ENCODE measurements around the gene MPC2. TPM values are rescaled to one million over a fixed set of nuclear protein-coding genes. Genes with fewer than 3 reads are reported as not detected.

Gene MPC2
- polyA plus RNA-seq (2013, experiment 1 of 2; ENCODE audit: insufficient read length): 35.0 TPM
- 34.3 TPM for polyA plus RNA-seq (2013, experiment 2 of 2; ENCODE audit: insufficient read length)

DNA sequence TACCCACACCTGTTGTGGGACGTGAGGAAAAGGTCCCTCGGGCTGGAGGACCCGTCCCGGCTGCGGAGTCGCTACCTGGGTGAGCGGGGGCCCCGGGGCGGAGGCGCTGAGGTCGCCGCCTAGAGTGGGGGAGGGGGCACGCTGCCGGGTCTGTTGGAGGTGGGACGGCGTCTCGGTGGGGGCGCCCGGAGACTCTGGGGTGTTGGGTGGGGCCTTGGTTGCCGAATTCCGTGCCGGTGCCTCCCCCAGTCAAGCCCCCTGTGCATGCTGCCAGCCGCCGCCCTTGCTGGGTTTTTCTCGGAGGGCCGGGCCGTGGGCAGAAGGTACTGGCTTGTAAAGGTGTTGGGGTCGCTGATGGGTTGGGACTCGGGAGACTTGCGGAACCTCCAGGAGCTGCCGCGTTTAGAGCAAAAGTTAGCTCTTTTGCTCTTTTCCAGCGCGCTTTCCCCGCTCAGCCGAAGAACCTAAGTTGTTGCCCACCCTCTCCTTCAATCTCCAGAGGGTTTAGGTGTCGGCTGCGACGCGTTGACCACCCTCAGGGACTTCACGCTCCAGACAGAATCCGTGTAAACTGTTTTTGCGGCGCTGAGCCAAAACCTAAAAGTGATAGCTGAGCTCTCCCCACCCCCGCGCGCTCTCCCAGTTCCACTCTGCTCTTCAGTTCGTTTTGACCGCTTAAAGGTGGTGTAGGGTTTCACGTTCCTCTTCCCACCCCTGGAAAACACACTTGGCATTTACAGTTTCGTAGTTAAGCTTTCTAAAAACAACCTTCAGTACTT, at the start of gene MPC2:
TSS of gene MPC2 (minus strand) at position 143 of the 779 bp plus-strand sequence. CDS start 1,231 bp downstream, outside the sequence.
- peak; percentile 71 for DNase-seq

DNA sequence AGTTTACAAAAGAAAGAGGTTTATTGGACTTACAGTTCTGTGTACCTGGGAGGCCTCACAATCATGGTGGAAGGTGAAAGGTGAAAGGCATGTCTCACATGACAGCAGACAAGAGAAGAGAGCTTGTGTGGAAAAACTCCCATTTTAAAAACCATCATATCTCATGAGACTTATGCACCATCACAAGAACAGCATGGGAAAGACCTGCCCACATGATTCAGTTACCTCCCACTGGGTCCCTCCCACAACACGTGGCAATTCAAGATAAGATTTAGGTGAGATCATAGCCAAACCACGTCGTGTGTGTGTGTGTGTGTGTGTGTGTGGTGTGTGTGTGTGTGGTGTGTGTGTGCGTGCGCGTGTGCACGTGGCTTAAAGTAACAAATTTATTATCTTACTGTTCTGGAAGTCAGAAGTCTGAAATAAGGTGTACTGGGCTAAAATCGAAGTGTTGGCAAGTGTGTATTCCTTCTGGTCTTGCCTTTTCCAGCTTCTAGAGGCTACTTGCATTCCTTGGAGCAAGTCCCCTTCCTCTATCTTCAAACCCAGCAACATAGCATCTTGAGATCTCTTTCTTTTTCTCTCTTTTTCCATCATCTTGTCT, 48.1 kb upstream of the MPC2 start:
- DNase-seq: no peak

DNA sequence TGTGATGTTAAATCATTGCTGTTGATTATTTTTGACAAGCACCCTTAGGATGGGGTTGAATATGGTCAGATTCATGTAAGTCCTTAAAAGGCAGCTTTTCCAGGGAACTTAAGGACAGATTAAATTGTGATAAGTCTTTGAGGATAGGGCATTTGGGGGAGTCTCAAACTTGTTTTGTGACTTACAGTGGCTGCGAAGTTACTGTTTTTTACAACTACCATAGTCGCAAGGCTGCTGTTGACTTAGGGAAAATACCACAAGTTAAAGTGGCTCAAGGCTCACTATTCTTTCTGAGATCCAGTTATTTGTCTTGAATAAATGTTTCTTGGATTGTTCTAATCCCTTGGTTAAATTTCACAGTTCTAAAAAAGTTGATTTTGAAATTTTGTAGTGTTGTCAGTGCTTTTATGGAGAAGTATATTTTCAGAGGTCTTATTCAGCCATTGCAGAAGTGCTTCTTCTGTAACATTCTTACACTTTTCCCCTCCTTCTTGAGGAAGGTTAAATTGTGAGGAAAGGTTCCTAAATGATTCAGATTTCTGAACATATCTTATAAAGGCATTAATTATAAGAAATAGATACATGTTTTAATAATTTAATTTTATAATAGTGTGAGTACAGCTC, 47.0 kb upstream of the MPC2 start:
- no peak for DNase-seq

DNA sequence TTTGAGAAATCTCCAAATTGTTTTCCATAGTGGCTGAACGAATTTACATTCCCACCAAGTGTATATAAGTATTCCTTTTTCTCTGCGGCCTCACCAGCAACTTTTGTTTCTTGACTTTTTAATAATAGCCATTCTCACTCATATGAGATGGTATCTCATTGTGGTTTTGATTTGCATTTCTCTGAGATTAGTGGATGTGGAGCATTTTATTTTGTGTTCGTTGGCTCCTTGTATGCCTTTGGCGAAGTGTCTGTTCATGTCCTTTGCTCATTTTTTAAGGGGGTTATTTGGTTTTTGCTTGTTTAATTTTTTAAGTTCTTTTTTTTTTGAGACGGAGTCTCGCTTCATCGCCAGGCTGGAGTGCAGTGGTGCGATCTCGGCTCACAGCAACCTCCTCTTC, 45.1 kb upstream of the MPC2 start:
- DNase-seq: peak; percentile 15

DNA sequence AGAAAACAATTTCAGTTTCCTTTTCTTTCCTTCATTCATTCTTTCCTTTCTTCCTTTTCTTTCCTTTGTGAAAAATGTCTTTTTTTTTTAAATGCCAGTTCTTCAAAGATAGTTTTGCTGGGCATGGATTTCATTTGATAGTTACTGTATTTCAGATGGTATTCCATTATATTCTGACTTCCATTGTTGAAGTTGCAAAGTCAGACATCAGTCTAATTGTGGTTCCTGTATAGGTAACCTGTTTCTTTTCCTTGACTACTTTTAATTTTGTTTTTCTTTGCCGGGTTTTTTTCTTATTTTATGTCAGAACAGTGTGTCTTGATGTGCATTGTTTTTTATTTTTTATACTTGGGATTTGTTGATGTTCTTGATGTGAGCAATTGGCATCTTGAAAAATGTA, 40.4 kb upstream of the MPC2 start:
- DNase-seq: no peak

DNA sequence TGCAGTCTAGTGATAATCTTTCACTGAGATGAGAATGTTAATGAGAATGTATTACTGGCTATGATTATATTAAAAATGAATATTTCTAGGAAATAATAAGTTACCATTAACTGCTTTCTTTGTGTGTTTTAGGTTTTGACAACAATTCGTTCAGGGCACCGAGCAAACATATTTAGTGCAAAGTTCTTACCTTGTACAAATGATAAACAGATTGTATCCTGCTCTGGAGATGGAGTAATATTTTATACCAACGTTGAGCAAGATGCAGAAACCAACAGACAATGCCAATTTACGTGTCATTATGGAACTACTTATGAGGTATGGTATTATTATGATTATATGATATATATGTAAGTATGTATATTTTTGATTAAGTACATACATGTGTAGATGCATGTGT, 37.8 kb upstream of the MPC2 start:
- no peak for DNase-seq

DNA sequence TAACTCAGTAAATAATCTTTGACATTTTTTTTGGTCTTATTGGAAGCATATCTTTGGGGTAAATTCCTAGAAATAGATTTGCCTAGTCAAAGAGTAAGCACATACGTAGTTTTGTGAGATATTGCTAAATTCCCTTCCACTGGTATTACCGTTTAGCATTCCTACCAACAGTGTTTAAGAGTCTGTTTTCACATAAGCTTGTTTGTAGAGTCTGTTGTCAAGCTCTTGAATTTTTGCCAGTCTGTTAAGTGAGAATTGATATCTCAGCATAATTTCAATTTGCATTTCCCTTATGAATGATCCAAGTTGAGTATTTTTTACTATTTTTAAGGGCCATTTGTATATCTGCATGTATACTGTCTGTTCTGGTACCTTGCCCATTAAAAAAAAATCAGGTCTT, 37.0 kb upstream of the MPC2 start:
- DNase-seq: no peak

DNA sequence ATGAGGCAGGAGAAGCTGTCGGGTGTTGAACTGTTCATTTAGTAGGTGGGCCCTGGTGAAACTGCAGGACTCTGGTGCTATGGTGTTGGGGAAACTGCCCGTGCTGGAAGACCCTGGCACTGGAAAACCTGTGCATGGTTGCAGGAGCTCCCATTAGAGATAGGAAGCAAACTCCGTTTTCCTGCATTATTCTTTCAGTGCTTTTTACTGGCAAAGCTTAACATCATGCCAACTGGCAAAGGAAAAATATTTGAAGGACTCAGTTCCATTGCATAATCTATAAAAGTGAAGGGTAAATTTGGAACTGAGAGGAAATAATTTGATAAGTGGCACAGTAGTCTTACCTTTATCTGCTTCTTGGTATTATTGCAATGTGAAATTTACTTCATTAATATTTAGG, 31.7 kb upstream of the MPC2 start:
- no peak for DNase-seq

DNA sequence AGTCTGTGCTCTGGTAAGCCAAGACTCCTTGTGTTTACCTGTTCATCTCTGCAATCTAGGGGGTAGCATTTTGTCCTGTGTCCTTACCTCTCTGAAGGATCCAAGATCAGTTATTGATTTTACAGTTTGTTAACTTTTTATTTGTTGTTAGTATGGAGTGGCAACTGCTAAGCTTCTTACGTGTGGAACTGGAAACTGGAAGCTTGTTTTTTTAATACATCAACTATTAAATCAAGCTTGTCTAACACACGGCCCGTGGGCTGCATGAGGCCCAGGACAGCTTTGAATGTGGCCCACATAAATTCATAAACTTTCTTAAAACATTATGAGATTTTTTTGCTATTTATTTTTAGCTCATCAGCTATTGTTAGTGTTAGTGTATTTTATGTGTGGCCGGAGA, 29.2 kb upstream of the MPC2 start:
- no peak for DNase-seq

DNA sequence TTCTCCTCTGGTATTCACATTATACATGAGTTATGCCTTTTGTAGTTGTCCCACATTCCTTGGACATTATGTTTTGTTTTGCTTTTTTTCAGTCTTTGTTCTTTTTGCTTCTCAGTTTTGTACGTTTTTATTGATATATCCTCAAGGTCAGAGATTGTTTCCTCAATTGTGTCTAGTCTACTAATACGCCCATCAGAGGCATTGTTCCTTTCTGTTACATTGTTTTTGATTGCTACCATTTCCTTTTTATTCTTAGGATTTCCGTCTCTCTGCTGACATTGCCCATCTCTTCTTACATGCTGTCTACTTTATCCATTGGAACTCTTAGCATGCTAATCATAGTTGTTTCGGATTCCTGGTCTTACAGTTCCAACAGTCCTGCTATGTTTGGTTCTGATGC, 27.8 kb upstream of the MPC2 start:
- no peak for DNase-seq

DNA sequence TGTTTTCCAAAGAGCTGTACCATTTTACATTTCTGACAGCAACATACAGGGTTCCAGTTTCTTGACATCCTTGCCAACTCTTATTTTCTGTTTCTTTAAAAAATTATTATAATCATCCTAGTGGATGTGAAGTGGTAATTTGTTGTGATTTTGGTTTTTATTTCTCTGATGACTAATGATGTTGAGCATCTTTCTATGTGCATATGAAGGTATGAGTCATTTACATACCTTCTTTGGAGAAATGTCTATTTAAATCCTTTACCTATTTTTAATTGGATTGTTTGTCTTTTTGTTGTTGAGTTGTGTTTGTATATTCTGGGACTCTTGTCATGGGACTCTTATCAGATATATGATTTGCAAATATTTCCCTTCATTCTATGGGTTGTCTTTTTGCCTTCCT, 20.8 kb upstream of the MPC2 start:
- no peak for DNase-seq

DNA sequence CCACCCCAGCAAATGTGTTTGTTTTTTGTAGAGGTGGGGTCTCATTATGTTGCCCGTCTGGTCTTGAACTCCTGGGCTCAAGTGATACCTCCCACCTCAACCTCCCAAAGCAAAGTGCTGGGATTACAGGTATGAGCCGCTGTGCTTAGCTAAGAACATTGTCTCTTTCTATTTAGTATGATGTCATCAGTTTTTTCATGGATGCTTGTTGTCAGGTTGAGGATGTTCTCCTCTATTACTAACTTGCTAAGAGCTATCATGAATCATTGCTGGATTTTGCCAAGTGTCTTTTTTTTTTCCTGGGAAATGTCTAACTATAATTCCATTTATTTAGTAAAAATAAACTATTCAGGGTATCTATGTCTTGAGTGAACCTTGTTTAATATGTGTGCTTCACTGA, 19.0 kb upstream of the MPC2 start:
- no peak for DNase-seq

DNA sequence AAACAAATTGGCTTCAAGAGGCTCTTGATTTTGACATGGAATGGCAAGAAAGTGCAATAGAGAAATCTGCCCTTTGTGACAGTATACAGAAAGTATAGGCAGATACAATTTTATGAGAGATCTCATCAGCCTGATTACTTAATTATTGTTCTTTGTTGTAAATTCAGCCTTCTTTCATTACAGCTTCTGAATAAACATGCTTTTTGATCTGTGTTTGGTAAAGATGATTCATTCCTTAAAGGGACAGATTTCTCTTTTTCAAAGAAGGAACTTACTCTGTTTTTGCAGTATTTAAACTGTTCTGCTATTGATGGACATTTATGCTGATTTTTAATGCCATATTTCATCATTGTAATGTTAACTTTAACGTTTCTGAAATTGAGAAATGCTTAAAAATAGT, 13.7 kb upstream of the MPC2 start:
- DNase-seq: no peak

DNA sequence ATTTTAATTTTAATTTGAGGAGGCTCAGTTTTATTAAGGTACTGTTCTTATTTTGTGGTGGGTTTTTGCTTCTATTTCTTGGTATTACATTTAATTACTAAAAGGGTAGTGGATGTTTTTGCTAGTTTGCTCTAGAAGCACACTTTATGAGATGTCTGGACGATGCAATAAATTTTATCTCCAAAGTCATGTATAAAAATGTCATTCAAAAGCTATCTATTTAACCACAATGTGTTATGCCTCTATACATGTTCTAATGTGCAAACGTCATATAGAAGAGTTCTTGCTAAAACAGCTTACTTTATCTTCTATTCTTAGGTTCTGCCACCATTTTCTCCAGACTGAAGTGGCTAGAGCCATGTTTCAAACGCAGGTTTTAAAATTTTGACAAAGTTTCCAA, 12.9 kb upstream of the MPC2 start:
- no peak for DNase-seq

DNA sequence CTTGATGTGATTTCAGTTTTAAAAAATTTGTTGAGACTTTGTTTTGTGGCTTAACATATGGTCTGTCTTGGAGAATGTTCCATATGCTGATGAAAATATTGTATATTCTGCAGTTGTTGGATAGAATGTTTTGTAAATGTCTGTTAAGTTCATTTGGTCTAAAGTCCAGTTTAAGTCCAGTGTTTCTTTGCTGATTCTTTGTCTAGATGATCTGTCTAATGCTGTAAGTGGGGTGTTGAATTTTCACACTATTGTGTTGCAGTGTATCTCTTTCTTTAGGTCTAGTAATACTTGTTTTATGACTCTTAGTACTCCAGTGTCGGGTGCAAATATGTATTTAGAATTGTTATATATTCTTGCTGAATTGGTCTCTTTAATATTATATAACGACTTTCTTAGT, 10.9 kb upstream of the MPC2 start:
- no peak for DNase-seq

DNA sequence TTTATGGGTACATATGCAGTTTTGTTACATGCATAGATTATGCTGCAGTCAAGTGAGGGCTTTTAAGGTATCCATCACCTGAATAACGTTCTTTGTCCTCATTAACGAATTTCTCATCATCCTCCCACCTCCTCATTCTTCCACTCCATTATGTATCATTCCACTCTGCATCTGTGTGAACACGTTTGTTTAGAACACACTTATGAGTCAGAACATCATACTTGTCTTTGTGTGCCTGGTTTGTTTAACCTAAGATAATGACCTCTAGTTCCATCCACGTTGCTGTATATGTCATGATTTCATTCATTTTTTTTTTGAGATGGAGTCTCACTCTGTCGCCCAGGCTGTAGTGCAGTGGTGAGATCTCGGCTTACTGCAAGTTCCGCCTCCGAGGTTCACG, 6.7 kb upstream of the MPC2 start:
- no peak for DNase-seq

DNA sequence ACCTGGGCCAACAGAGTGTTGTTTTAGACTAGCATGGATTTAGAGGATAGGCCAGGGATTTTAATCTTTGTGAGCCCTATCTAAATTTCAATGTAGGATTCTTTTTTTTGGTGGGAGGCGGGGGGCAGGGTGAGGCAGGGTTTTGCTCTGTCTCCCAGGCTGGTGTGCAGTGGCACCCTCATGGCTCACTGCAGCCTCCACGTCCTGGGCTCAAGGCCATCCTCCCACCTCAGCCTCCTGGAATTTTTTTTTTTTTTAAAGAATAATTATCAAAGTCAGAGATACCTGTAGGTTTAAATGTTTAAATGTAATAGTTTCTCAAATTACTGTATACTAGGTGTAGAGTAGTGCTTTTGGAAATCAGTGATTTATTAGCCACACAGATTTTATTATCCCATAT, 3.4 kb upstream of the MPC2 start:
- DNase-seq: no peak

DNA sequence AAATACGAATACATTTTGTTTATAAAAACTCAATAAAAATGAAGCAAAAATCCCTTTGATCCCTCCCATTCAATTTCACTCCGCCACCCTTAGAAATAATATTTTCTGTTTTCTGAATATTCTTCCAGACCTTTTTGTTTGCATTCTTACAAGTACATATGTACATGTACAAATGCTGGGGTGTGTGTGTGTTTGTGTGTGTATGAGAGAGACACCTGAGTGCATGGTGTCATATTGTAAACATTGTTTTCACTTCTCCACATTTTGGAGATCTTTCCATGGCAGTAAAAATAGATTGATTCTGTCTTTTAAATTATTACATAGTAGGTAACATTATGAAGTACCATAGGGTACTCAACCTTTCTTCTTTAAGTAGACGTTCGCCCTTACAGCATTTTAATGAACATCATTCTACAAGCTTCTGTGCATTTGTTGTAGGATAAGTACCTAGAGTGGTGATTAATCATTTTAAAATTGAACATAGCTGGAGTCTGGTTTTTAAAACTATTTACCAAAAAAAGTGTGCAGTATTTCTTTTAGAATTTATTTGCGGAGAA, 1.3 kb upstream of the MPC2 start:
- DNase-seq: no peak

DNA sequence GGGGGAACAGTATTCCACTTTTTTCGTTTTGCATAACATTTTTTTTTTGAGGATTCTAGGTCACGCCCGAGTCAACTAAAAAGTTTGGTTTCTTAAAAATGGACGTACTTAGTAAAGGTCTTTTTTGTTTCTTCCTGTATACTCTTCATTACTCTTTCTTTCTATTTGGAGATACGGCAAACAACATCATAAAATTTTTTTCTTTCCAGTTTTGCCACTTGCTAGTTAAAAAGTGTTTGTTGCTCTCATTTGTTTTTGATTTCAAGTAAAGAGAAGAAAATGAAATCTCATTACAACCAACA, 788 bp upstream of the MPC2 start:
- no peak for DNase-seq

DNA sequence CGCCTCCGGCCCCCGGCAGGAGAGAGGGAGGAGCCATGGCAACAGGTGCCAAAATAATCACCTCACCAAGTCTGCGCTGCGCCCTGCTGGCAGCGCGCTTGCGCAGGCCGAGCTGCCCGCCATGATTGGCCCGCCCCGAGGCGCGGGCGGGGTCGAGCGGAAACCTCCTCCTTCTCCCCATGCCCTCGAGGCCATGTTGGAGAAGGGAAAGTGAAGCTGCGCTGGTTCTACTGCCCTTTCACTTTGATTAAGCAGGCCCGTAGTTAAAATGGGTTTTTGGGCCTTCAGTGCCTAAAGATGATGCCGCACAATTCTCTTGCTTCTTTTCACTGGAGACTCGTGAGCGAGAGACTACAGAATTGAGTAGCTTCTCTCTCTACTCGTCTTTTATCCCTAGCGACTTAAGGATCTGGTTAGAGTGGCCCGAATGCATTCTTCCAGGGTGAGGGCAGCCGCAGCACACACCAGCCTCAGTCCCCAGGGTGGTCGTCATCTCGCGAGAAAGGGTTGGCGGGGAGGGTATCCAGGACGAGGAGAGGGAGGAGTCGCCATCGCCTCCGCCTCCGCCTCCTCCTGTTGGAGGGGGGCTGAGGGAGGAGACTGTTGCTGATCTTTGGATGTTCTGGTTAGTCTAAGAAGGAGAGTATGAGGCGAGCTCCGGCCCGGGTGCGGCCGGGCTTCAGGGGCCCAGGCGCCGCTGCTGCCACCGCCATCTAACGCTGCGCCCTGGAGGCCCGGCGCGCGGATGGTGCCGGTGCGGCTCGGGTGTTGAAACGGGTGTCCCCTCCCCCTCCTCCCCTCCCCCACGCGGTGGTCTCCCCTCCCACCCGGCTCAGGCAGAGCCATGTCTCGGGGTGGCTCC, 573 bp downstream of the MPC2 start, which contains the start of gene DCAF6:
TSS of gene DCAF6 (plus strand) at position 616 of the 862 bp plus-strand sequence. CDS start at position 845, 229 bp downstream.
- peak; percentile 99 for DNase-seq

DNA sequence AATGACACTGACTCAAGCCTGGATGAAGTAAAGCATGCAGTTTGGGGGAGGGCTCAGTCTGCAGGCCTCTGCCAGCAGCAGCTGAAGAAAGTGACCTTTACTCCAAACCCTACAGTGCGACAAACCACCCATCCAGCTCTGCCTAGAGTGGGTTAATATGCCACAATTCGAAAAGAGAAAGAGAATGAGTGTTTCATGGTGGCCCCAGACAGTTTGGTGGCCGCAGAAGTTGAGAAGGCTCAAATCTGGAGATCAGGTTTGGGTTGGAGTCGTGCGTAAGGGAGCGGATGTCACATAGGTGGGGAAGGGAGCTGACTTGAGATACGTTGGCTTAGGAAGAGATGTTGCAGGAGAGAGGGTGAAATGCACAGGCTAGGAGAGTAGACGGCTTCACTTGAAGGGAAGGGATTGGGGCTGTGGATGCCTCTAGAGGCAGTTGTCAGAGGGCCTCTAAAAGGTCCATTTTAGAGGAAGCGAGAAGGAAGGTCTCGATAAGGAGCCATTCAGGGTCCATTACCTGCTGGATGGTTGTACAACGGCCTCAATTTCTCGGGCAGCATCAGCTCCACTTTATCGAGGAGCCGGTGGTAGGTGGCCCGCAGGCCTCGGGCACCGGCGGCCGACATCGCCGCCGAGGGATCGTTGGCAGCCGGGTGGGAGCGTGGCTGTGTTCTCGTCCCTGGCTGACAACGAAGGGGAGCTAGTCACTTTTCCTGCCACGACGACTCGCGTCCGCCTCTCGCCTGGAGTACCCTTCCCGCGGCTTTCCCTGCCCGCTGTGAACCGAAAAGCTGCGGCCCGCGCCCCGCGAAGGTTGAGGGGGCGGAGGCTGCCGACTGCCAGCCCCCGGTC, 1.4 kb downstream of the MPC2 start:
- DNase-seq: peak; percentile 29

Data from fibroblast of skin of abdomen (primary cell).